A673 (cell line): ENCODE measurements around the gene SRGAP2B. TPM values are rescaled to one million over a fixed set of nuclear protein-coding genes. Genes with fewer than 3 reads are reported as not detected.
"Not testable (repeated sequence)": the region's sequence is repeated elsewhere in the genome, so short reads cannot be mapped to it uniquely, and the experiment has no call there.

Source experiments
- BruUV-seq: library from RNA; stranded (reverse); fragments of 400-500 nt; replicated peaks from 2 replicates; lab custom pipeline; 2021; lab: Mats Ljungman, UMichigan
- CTCF ChIA-PET: fragments of 300-600 bp; sonication (Branson Sonifier 250); formaldehyde crosslinking; loops from one replicate; lab custom pipeline; 2022; ENCODE audit warnings: antibody characterized with exemption; lab: Charles Lee
- POLR2A ChIA-PET: fragments of 300-600 bp; sonication (Branson Sonifier 250); formaldehyde crosslinking; loops from one replicate; lab custom pipeline; 2022; ENCODE audit warnings: antibody characterized with exemption; ENCODE audit not compliant: low non-redundant PET; lab: Charles Lee
- DNase-seq: peaks from one replicate; pipeline ENCODE4 v3.0.0-alpha.2; 2015; ENCODE audit warnings: low spot score
- H3K27ac ChIP-seq: fragments of 200-600 bp; sonication (generic); 2 replicates; pipeline ENCODE4 v1.5.1; 2016; ENCODE audit warnings: mixed run types, low read depth, mild to moderate bottlenecking, mixed read lengths, antibody characterized with exemption, low read length; ENCODE audit not compliant: poor library complexity, severe bottlenecking
- H3K27me3 ChIP-seq: fragments of 200-600 bp; sonication (generic); replicated peaks from 2 replicates; pipeline ENCODE4 v1.6.1; 2017; ENCODE audit warnings: mixed run types, low read depth, mild to moderate bottlenecking, mixed read lengths, antibody characterized with exemption, low read length; ENCODE audit not compliant: insufficient read depth, poor library complexity
- H3K36me3 ChIP-seq: fragments of 200-600 bp; sonication (generic); 2 replicates; pipeline ENCODE4 v1.6.1; 2016; ENCODE audit warnings: mixed run types, mild to moderate bottlenecking, mixed read lengths, antibody characterized with exemption, low read length; ENCODE audit not compliant: insufficient read depth, poor library complexity, severe bottlenecking
- H3K4me1 ChIP-seq: fragments of 200-600 bp; sonication (generic); 2 replicates; pipeline ENCODE4 v1.6.1; 2017; ENCODE audit warnings: mixed run types, mild to moderate bottlenecking, mixed read lengths, antibody characterized with exemption, low read length; ENCODE audit not compliant: insufficient read depth, poor library complexity, severe bottlenecking
- H3K4me3 ChIP-seq: fragments of 200-600 bp; sonication (generic); 2 replicates; pipeline ENCODE4 v1.5.1; 2016; ENCODE audit warnings: low read depth, mixed run types, mild to moderate bottlenecking, mixed read lengths, low read length; ENCODE audit not compliant: poor library complexity, severe bottlenecking
- H3K9me3 ChIP-seq: fragments of 200-600 bp; sonication (generic); 2 replicates; pipeline ENCODE4 v1.6.1; 2016; ENCODE audit warnings: mixed run types, low read depth, mild to moderate bottlenecking, mixed read lengths, antibody characterized with exemption, low read length; ENCODE audit not compliant: poor library complexity, severe bottlenecking
- intact Hi-C: fragments of 100-400 bp; cut with micrococcal nuclease; formaldehyde crosslinking; loops from one replicate; pipeline ENCODE4 v1.10.0; 2022; ENCODE audit not compliant: unreplicated experiment
- total RNA-seq: library from RNA; stranded (reverse); gene quantifications from 2 replicates; pipeline ENCODE4 v1.2.3, GENCODE V29; 2021

SRGAP2B gene
- total RNA-seq, 1 experiment from 2014 or later: 72.9 TPM

DNA sequence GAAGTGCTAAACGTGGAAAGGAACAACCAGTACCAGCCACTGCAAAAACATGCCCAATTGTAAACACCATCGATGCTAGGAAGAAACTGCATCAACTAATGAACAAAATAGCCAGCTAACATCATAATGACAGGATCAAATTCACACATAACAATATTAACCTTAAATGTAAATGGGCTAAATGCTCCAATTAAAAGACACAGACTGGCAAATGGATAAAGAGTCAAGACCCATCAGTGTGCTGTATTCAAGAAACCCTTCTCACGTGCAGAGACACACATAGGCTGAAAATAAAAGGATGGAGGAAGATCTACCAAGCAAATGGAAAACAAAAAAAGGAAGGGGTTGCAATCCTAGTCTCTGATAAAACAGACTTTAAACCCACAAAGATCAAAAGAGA, 128.6 kb downstream of the SRGAP2B start:
- H3K36me3 ChIP-seq, H3K27ac ChIP-seq, intact Hi-C loops: not testable (repeated sequence)

DNA sequence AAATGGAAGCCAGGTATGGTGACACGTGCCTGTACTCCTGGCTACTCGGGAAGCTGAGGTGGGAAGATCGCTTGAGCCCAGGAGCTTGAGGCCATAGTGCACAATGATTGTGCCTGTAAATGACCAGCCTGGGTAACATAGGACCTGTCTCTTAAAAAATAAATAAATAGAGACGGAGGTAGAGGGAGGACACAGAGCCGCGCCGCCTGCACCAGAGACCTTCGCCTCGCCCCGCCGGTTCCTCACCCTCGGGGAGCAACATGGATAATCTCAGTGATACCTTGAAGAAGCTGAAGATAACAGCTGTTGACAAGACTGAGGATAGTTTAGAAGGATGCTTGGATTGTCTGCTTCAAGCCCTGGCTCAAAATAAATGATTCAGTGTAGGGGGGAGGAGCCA, 130.4 kb downstream of the SRGAP2B start:
- H3K9me3 ChIP-seq, intact Hi-C loops, H3K36me3 ChIP-seq, DNase-seq, CTCF ChIA-PET, H3K4me3 ChIP-seq, H3K27me3 ChIP-seq, H3K27ac ChIP-seq, H3K4me1 ChIP-seq, POLR2A ChIA-PET, BruUV-seq: not testable (repeated sequence)

More for the DNA sequence above, 128.6 kb downstream of the SRGAP2B start:
- POLR2A ChIA-PET, BruUV-seq, CTCF ChIA-PET, H3K9me3 ChIP-seq, H3K4me3 ChIP-seq, H3K4me1 ChIP-seq, DNase-seq, H3K27me3 ChIP-seq: not testable (repeated sequence)

DNA sequence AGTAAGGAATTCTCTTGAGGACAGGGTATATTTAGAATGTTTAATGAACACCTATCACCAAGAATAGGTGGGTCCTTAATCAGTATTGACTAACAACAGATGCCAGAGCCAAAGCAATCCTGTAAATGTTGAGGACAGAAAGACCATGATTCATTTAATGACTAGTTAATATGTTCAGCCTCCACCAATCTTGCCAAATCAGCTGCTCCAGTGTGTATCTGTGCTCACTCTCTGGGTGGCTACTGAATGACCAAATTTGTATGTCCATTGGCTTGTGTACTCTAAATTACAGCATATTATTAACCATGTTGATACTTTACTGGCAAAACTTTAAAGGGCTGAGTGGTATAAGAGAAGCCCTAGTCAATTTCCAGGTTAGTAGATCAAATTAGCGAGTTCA, 130.9 kb downstream of the SRGAP2B start:
- intact Hi-C loops, H3K27me3 ChIP-seq, CTCF ChIA-PET, H3K9me3 ChIP-seq, H3K36me3 ChIP-seq, H3K4me3 ChIP-seq, POLR2A ChIA-PET, DNase-seq, H3K4me1 ChIP-seq, H3K27ac ChIP-seq, BruUV-seq: not testable (repeated sequence)

DNA sequence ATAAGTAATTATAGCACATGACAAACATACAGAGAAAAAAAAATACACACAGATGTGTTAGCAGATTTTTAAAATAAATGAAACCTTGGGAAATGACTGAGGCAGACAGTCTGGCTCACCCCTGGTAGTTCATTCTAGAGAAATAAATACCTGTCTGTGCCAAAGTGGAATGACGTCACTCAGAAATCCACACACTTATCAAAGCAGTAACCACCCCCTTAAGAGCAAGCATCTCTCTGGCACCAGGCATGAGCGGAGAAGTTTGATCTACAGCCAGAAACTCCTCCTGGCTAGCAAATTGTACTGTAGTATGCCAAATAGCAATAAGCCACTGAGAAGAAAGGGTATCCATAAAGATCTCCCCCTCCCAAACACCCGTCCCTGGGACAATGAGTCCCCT, 131.6 kb downstream of the SRGAP2B start:
- BruUV-seq, POLR2A ChIA-PET, H3K4me3 ChIP-seq, H3K27ac ChIP-seq, H3K9me3 ChIP-seq, H3K27me3 ChIP-seq, intact Hi-C loops, H3K36me3 ChIP-seq, H3K4me1 ChIP-seq, CTCF ChIA-PET, DNase-seq: not testable (repeated sequence)

DNA sequence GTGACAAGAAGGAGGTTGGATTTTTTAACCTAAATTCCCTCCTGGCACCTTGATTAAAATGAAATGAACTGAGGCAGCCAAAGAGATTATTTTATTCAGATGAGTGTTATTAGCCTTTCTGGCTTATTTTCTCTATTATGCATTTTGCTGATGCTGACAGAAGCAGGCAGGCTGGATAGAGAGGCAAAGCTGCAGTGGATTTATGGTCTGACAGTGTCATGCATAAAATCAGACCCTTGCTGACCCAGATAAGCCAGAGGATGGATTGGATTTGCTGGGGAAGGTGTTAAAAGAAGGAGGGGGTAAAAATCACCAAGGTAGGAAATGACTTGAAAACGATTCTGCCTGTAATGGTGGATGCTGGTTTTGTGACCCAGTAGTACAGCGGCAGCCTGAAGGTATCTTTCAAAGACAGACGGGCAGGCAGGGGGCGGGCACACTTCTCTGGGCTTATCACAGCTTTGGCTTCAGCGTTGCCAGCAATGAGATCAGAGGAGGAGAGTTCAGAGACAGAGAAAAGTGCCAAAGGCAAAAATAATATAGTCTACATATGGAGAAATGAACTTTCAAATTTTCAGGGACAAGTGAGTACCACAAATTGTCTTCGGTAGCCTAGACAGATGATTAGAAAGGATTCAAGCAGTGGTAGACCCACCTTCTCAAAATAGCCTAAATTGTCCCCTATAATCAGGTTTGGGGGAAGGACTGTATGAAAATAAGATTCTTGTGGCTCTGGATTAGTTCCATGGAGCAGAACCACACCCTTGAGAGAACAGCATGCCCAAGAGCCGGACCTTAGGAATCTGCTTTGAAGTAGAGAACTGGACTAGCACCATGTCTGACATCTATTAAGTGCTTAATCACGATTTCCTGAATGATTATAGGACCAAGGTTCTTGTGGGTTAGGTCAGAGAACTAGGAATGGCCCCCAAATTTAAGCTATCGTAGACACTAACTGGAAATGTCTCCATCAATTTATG, 133.2 kb downstream of the SRGAP2B start:
- CTCF ChIA-PET, H3K27ac ChIP-seq, H3K4me3 ChIP-seq, H3K36me3 ChIP-seq, H3K9me3 ChIP-seq, H3K27me3 ChIP-seq, intact Hi-C loops, H3K4me1 ChIP-seq, BruUV-seq, DNase-seq, POLR2A ChIA-PET: not testable (repeated sequence)

DNA sequence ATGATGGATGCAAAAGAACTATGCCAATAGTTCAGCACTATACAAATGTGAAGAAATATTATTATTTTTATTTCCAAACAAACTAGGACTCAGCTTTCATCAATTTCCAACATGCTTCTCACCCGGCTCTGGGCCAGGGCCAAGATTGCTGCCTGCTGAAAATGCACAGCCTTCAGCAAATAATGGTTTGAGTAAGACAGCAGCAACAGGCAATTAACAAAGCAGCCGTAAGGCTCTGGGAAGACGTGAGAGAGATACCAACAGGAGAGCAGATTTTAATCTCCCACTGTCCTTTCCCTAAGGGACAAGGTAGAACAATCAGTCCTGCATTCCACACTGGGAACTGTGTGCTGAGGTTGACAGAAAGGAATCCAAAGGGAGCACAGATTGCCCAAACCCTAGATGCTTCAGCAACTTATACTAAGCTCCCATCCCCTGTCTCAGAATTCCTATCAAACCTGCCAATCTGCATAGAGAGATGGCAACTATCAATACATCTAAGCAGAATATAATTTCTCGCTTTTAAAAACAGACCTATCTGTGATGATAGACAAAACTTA, 134.1 kb downstream of the SRGAP2B start:
- H3K4me1 ChIP-seq, DNase-seq, intact Hi-C loops, CTCF ChIA-PET, H3K9me3 ChIP-seq, BruUV-seq, H3K27ac ChIP-seq, H3K4me3 ChIP-seq, H3K36me3 ChIP-seq, H3K27me3 ChIP-seq, POLR2A ChIA-PET: not testable (repeated sequence)

DNA sequence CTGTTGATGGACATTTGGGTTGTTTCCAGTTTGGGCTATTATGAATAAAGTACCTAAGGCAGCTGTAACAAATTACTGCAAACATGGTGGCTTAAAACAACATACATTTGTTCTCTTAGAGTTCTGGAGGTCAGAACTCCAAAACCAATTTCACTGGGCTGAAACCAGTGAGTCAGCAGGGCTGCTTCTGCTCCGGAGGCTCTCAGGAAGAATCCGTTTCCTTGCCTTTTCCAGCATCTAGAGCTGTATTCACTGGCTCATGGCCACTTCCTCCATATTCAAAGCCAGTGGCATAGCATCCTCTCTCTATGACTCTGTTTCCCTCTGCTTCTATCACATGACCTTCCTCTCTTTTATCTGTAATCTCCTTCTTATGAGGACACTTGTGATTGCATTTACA, 146.7 kb downstream of the SRGAP2B start:
- DNase-seq, H3K27ac ChIP-seq, POLR2A ChIA-PET, H3K27me3 ChIP-seq, H3K4me1 ChIP-seq, H3K4me3 ChIP-seq, BruUV-seq, H3K9me3 ChIP-seq, intact Hi-C loops, CTCF ChIA-PET, H3K36me3 ChIP-seq: not testable (repeated sequence)
